ENCODE measurements around the gene RCSD1. TPM values are rescaled to one million over a fixed set of nuclear protein-coding genes. Genes with fewer than 3 reads are reported as not detected.

The RCSD1 gene
- total and polyA plus RNA-seq, 2 of the 4 experiments (the other 2 are of a cell fraction), result 0.03 TPM; not detected in 1

GRCh38 chr1:167620002-167620401, 10.0 kb upstream of the RCSD1 start:
- H3K56ac ChIP-seq (ENCODE audit: extremely low read depth, insufficient read depth, low read length), result no peak overlapping the region; the same call in 1 of the 2 replicates
- dilution Hi-C loops (cut with HindIII; ENCODE audit: low sequenced_read_pairs, unreplicated experiment), result no loop called here

More at GRCh38 chr1:167620002-167620401, 10.0 kb upstream of the RCSD1 start:
- intact Hi-C loops (cut with micrococcal nuclease), result no loop called here
- H3K4me1 ChIP-seq (ENCODE audit: control insufficient read depth, insufficient read depth, low read length), result 0 out of 2 replicates have a peak, but pooled peaks cover 4% of the 10 kb centered on the region
- no peak overlapping the region for H3K4me3 ChIP-seq (ENCODE audit: insufficient read depth, low read depth, low read length)
- H3K9me1 ChIP-seq (ENCODE audit: insufficient read depth, low read length), result no peaks in the 10 kb centered on the region
- H4K5ac ChIP-seq (ENCODE audit: low read depth, low read length), result no peak overlapping the region
- H3K36me3 ChIP-seq (ENCODE audit: control insufficient read depth, insufficient read depth, low read length), result no peaks in the 10 kb centered on the region
- no peak overlapping the region for H3K14ac ChIP-seq (replicated peaks; ENCODE audit: low read depth, low read length)
- no peak overlapping the region for H3K23ac ChIP-seq (ENCODE audit: low read depth, low read length)
- no peak overlapping the region for H2BK120ac ChIP-seq (ENCODE audit: low read depth, low read length)
- no peak overlapping the region for H4K91ac ChIP-seq (ENCODE audit: insufficient read depth, low read depth, low read length)
- no peak for TF ChIP-seq POLR2A (IDR thresholded peaks at IDR 0.05; ENCODE audit: low read depth, low read length)
- TF ChIP-seq MXI1 (IDR thresholded peaks at IDR 0.05; ENCODE audit: borderline replicate concordance, low read depth, low read length), result no peak
- no peak for TF ChIP-seq CTCF (conservative IDR thresholded peaks at IDR 0.05; ENCODE audit: low read depth, low read length)
- no peak for TF ChIP-seq MAZ (IDR thresholded peaks at IDR 0.05; ENCODE audit: borderline replicate concordance, low read depth, low read length)
- TF ChIP-seq NFE2L2 (IDR thresholded peaks at IDR 0.05; ENCODE audit: low read depth, low read length), result no peak
- TF ChIP-seq BHLHE40 (IDR thresholded peaks at IDR 0.05; ENCODE audit: low read depth, low read length), result no peak
- no peak for TF ChIP-seq FOS (IDR thresholded peaks at IDR 0.05; ENCODE audit: low read depth, low read length)
- no peak for TF ChIP-seq RCOR1 (IDR thresholded peaks at IDR 0.05; ENCODE audit: insufficient replicate concordance, low read length)
- TF ChIP-seq CHD1 (IDR thresholded peaks at IDR 0.05; ENCODE audit: low read depth, low read length), result no peak
- no peak for TF ChIP-seq MAFK (IDR thresholded peaks at IDR 0.05; ENCODE audit: low read depth, low read length)
- TF ChIP-seq USF2 (IDR thresholded peaks at IDR 0.05; ENCODE audit: low read depth, low read length), result no peak
- no peak for TF ChIP-seq RAD21 (IDR thresholded peaks at IDR 0.05; ENCODE audit: low read length)
- no peak for TF ChIP-seq ELK1 (IDR thresholded peaks at IDR 0.05; ENCODE audit: borderline replicate concordance, low read depth, low read length)
- TF ChIP-seq SMC3 (IDR thresholded peaks at IDR 0.05; ENCODE audit: low read depth, low read length), result no peak
- TF ChIP-seq CEBPB (IDR thresholded peaks at IDR 0.05; ENCODE audit: low read depth, low read length), result no peak
- TF ChIP-seq RFX5 (IDR thresholded peaks at IDR 0.05; ENCODE audit: low read depth, low read length), result no peak
- H4K20me1 ChIP-seq (ENCODE audit: insufficient read depth, low read length), result no peaks in the 10 kb centered on the region
- no peak overlapping the region for H2BK20ac ChIP-seq (ENCODE audit: low read depth, low read length)
- no peak overlapping the region for H2AFZ ChIP-seq (replicated peaks; ENCODE audit: low read length, poor library complexity)
- POLR2A ChIA-PET (ENCODE audit: unreplicated experiment), result no interaction called here
- H3K27ac ChIP-seq (ENCODE audit: insufficient read depth, low read length), result no peak overlapping the region
- DNase-seq, result no peak
- in situ Hi-C loops (cut with MboI; ENCODE audit: low sequenced_read_pairs), result no loop called here
- no peak overlapping the region for H3K9ac ChIP-seq (ENCODE audit: low read depth, low read length)
- H2BK5ac ChIP-seq (ENCODE audit: low read depth, low read length, poor library complexity, severe bottlenecking), result no peak overlapping the region
- BruUV-seq (replicated peaks), result no TSS peak
- 23% methylated on average over 3 of the region's 5 CpGs; no CpG with 5 or more reads in 1 of the 2 experiments for WGBS, 2 experiments (ENCODE audit: extremely low coverage in 2 of 2, insufficient read length in 1 of 2)
- no peak overlapping the region for H4K8ac ChIP-seq (ENCODE audit: low read depth in 2 of 2, low read length in 2 of 2)
- H3K4me2 ChIP-seq (ENCODE audit: low read depth, low read length), result no peak overlapping the region
- no peak overlapping the region for H3K4ac ChIP-seq (ENCODE audit: low read depth, low read length)
- ATAC-seq (ENCODE audit: low read depth), result no peak
- H3K79me1 ChIP-seq (ENCODE audit: low read depth in 1 of 2, low read length in 2 of 2), result no peaks in the 10 kb centered on the region
- H3K27me3 ChIP-seq (ENCODE audit: control insufficient read depth, insufficient read depth, low read length), result peaks cover 3% of the 10 kb centered on the region
- no peaks in the 10 kb centered on the region for H3K9me3 ChIP-seq (ENCODE audit: control insufficient read depth, insufficient read depth, low read length)
- H2AK5ac ChIP-seq (ENCODE audit: low read depth, low read length), result no peak overlapping the region
- H2AK9ac ChIP-seq (replicated peaks; ENCODE audit: low read depth, low read length, poor library complexity), result no peak overlapping the region
- H3K18ac ChIP-seq (ENCODE audit: low read depth, low read length), result no peak overlapping the region
- H2BK15ac ChIP-seq (ENCODE audit: low read depth, low read length), result no peak overlapping the region
- CTCF ChIA-PET, result no interaction called here

Measured in IMR-90 (cell line).